Stimulated activated CD8-positive, alpha-beta memory T cell treated with anti-CD3 and anti-CD28 coated beads, Interleukin-15, amount 100 ng/mL, for 1 hour (primary cell): ENCODE data around the gene LRRC8D.

ENCODE experiments used
- DNase-seq: peaks from one replicate; pipeline ENCODE4 v3.0.0-alpha.2; 2020; ENCODE audit warnings: low read depth

The LRRC8D gene

DNA sequence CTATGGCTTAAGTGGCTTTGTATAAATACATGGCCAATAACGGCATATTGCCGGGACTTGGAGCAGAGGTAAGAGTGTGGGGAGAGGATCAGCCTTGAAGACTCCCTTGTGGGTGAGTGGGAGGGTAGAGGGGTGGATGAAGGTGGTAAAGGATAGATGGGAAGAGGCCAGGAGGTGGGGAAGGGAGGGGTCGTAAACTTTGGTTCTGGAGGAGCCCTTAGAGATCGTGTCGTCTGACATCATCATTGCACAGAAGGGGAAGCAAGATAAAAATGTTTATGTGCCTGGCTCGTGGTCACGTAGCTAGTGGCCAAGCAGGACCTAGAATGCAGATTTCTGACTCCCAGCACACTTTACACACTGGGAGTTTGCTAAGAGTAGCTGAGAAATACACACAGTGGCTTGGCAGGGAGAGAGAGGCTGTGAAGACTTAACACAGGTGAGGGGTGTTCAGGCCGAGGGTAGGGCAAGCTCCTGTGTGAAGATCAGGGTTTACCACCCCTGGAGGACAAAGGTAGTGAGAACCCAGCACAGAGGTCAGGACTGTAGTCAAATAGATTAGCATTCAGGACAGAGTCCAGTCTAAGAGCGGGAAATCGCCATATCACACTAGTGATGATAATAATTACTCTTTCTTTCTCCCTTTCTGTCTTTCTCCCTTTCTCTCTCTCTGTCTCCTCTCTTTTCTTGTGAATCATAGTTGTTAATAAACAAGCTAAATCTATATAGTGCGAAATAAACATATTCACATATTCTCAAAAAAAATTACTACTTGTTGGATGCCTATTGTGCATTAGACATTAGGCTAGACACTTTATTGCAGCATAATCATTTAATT lies 75.5 kb downstream of the LRRC8D start:
- no peak for DNase-seq

DNA sequence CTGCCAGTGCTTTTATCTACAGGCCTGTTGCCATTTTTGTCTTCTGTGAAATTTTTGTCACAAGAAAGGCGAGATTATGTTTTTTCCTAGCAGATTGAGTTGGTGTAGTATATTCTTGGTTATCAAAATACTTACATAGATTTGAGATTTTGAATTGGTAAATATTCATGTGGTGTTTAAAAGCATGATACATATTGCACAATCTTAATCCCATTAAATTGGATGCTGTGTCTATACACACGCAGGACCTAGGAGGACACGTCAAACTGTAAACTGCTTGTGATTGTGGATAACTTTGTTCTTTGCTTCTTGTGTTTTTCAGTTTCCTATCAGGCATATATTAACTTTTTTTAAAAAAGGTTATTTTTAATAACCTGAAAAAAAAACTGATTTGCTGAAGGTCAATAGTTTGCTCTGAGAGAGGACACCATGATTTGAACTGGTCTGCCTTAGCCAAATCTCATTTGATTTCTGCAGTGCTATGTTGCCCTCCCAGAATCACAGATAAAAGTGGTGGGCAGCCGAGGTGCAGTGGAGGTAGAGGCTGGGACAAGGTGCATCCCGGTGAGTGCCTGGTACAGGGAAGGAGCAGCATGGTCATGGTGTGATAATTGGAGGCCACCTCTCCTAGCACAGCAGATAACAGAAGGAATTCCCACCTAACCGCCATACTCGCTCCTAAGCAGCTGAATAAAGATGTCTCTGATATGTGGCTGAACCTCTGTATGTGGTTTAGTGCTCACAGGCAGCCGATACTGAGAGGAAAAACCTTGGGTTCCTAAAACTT lies 76.7 kb downstream of the LRRC8D start:
- DNase-seq = no peak

DNA sequence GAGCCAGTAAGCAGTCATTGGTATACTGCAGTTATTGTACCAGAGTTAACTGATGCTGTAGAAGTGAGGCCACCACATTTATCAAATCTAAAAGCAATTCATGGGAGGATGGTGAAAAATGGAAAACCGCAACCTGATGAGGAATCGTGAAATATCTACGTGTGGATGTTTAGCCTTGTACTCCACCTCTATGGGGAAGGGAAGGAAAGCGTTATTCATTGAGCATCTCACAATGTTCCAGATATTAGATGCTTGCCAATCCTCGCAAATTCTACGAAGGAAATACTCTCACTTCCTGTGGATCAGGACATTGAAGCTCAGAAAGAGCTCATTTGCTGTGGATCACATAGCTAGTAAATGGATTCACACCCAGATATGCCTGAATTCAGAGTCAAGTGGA lies 77.3 kb downstream of the LRRC8D start:
- no peak for DNase-seq

DNA sequence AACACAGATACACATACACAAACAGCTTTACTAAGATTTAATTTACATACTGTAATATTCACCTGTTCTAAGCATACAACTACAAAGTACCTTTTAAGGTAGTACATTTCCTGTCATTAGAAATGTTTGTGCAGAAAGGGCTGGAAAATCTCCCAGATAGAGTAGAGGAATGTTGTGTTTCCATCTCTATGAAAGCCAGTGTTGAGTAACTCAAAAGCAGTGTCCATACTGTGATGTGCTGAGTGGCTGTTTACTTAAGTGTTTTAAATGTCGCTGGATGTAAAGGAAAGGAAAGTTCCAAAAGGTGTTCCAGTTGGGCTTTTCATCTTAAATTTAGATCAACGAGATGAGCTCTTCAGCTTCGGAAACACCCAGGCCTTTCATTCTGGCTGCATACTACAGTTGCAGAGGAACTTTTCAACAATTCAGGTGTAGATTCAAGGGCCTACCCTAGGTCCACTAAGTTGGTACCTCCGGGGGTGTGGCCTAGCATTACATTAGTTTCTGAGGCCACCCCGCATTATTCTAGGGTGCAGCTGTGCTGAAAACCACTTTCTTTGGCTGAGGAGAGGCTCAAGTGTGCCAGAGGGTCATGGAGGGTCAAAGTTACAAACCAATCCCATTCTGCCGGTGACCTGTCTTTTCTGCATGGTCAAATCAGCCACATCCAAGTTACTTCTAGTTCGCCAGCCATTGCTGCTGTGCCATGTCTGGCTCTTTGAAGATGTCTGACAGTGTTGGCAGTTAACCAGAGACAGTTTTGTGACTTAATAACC lies 78.1 kb downstream of the LRRC8D start:
- DNase-seq = no peak

GRCh38 chr1:89900323-89900722 lies 79.5 kb downstream of the LRRC8D start:
- DNase-seq = no peak

DNA sequence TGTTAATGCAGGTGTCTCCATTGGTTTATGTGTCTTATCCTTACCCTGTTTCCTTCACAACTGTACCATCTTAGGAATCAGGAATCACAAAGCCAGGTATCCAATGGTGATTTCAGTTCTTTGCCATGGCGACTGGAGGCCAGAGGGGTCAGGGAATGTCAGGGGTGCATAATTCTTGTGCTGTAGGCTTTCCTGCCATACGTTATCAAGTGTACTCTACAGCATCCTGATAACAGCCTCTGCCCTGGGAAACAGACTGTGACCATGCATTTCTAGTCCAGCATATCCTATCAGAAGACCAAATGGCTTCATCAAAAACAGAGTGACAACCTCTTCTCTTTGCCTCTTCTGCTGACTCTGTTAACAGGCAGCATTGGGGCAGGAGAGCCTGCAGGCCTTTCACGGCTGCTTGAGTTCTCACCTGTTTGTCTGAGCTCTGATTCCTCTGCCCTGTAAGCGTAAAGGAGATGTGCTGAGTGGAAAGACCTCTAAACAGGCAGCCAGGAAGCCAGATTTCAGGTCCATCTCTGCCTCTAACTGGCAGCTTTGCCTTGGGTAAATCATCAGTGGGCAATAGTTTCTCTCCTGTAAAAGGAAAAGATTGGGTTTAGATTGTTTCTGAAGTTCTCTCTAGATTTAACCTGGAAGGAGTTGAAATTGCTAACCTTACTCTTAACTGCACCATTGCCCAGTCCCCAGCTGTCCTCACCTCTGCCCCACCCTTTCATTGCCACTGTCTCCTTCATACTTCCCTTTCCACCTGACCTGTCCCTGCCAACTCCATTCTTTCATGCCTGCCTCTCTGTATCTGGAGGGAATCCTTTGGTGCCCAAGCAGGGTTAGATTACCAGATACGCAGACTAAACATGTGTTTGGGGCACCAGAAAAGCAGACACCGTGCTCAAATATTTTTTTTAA lies 80.2 kb downstream of the LRRC8D start:
- DNase-seq = no peak

GRCh38 chr1:89901957-89902669 lies 81.3 kb downstream of the LRRC8D start:
- DNase-seq = no peak

DNA sequence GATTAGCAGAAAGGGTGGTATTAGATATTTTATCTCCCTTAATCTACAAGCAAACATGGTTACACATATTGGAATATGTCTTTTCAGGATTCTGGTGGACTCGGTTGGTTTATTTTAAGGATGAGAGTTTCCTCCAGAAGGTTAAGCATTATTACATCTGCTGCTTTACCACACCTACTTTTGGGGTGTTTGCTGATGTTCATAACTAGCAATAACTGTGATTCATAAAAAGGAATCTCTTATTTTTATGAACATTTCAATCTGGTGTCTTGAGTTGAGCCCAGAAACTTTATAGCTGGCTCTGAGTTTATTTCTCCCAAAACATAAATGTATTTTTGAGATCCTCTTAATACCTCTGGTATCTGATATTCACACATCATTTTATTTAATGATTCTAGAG lies 82.7 kb downstream of the LRRC8D start:
- no peak for DNase-seq

GRCh38 chr1:89904219-89904980 lies 83.6 kb downstream of the LRRC8D start:
- no peak for DNase-seq

GRCh38 chr1:89905395-89906058 lies 84.7 kb downstream of the LRRC8D start:
- DNase-seq = no peak

GRCh38 chr1:89906088-89906487 lies 85.3 kb downstream of the LRRC8D start:
- no peak for DNase-seq

GRCh38 chr1:89907727-89908212 lies 86.9 kb downstream of the LRRC8D start:
- DNase-seq = no peak

DNA sequence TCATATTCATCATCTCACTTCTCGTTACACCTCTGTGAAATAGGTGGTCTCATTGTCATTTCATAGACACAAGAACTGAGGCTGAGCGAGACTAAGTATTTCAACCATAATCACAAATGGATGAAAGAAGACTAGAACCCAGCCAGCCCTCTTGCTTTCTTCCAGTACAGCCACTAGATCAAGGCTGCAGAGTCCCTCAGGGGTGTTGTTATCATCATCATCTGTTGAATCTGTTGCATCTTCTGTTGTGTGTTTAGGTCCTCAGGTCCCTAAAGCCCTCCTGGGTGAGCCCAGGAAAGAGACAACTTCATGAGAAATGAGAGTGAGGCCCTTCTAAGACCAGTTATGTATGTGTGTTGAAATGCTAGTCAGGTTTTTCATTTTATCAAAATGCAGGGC lies 87.4 kb downstream of the LRRC8D start:
- DNase-seq = no peak

GRCh38 chr1:89908672-89909436 lies 88.0 kb downstream of the LRRC8D start:
- DNase-seq = no peak

DNA sequence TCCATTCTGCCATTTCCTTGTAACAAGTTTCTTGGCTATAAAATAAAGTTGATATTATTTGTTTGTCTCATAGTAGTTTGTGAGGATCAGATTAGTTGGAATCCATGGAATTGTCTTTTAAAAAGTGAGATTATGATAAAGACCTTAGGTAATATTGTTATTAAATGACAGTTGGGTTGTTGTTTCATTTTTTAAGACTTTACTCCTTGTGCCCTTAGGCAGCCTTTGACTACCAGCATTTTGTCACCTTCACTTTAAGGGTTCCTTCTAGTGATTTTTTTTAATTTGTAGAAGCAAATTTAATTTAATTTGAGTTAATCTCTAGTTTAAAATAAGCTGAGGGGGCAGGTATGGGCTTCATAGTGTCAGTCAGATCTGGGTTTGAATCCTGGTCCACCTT lies 89.4 kb downstream of the LRRC8D start:
- no peak for DNase-seq

GRCh38 chr1:89910780-89911179 lies 89.9 kb downstream of the LRRC8D start:
- DNase-seq = no peak

DNA sequence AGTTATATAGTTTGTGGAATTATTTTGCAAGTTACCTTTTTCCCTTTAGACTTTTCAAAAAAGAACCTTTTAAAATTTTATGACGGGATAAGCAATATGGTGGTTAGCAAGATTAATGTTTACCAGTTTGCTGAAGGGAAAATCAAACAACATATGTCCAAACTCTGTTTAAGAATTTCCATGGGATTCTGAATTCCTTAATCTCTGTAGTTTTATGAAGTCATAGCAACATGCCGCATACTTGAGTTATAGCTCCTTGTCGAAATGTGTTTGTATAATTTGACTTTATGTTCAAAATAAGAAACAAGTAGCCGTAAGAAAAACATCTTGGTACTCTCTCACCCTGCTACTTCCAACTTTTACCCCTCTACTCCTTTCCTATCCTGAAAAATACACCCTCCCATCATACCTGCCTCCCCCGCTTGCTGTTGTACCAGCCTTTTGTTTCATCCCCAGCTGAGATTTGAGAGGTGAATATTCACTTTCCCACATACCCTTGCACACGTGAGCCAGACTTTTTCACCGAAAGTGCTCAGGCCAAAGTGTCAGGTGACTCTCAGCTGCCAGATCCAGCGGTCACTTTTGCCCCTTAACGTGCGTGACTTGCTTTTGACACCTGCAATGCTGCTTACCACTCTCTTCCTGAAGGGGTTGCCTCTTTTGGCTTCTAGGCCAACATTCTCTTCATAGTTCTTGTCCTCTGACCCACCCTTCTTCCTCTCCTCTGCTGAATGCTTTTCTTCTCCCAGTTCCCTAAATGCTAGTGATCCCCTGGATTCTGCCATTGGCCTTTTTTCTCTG lies 90.6 kb downstream of the LRRC8D start:
- DNase-seq = no peak

DNA sequence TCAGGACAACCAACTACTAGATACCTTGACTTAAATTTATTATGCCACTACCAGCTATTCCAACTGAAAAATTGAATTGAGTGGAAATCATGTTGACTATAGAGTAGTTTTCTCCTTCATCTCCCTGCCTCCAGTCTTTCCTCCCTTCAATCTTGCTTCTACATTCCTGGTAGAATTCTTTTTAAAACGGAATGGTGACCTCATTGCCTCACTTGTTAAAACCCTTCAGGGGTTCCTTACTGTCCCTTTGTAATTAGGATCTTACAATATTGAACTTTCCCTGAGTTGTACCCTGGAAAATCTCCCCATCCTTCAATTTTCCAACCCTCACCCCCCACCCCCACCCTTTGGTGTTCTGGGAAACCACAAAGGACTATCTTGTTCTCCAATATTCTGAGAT lies 91.2 kb downstream of the LRRC8D start:
- no peak for DNase-seq
